Mesenchymal stem cell (in vitro differentiated cells and primary cell): ENCODE results near the gene KIF21A.

Source experiments
- DNase-seq: peaks from one replicate; pipeline ENCODE4 v3.0.0-alpha.2; 2013
- H2AFZ ChIP-seq: one replicate; pipeline ENCODE4 v1.6.1; 2013; ENCODE audit warnings: low read depth, mild to moderate bottlenecking, control low read depth, inconsistent platforms, low read length, moderate library complexity
- H2AK5ac ChIP-seq: 2 replicates; pipeline ENCODE4 v1.6.1; 2013; ENCODE audit warnings: low read length, moderate library complexity, mild to moderate bottlenecking, inconsistent platforms; ENCODE audit not compliant: severe bottlenecking
- H2BK120ac ChIP-seq: one replicate; pipeline ENCODE4 v1.6.1; 2013; ENCODE audit warnings: low read depth, mild to moderate bottlenecking, inconsistent platforms, low read length, moderate library complexity
- H2BK12ac ChIP-seq, 2 experiments: one replicate each; pipeline ENCODE4 v1.6.1; 2013; ENCODE audit warnings: inconsistent platforms in 2 of 2, low read length in 2 of 2, mild to moderate bottlenecking in 2 of 2, moderate library complexity in 2 of 2, control low read depth in 1 of 2
- H2BK15ac ChIP-seq: one replicate; pipeline ENCODE4 v1.6.1; 2013; ENCODE audit warnings: mild to moderate bottlenecking, low read depth, inconsistent platforms; ENCODE audit not compliant: poor library complexity, severe bottlenecking
- H2BK5ac ChIP-seq: 2 replicates; pipeline ENCODE4 v1.6.1; 2013; ENCODE audit warnings: low read depth, mild to moderate bottlenecking, low read length, control low read depth, inconsistent platforms; ENCODE audit not compliant: poor library complexity, severe bottlenecking
- H3K14ac ChIP-seq, 2 experiments: one replicate each; pipeline ENCODE4 v1.6.1; 2013; ENCODE audit warnings: inconsistent platforms in 2 of 2, low read length in 2 of 2, control low read depth in 1 of 2, mild to moderate bottlenecking in 1 of 2, moderate library complexity in 1 of 2
- H3K18ac ChIP-seq, 2 experiments: one replicate each; pipeline ENCODE4 v1.6.1; 2013; ENCODE audit warnings: inconsistent platforms in 2 of 2, low read length in 2 of 2, control low read depth in 1 of 2, low read depth in 1 of 2, mild to moderate bottlenecking in 1 of 2
- H3K23ac ChIP-seq, 2 experiments: one replicate each; pipeline ENCODE4 v1.6.1; 2013; ENCODE audit warnings: inconsistent platforms in 2 of 2, low read length in 2 of 2, mild to moderate bottlenecking in 2 of 2, moderate library complexity in 2 of 2, control low read depth in 1 of 2
- H3K27ac ChIP-seq: 2 replicates; pipeline ENCODE4 v1.5.1; 2013; ENCODE audit warnings: mild to moderate bottlenecking, moderate library complexity, low read length, control low read depth, inconsistent platforms; ENCODE audit not compliant: poor library complexity, severe bottlenecking
- H3K27me3 ChIP-seq, 2 experiments: 2 replicates each; pipeline versions ENCODE4 v1.6.1 to v1.7.0; 2013; ENCODE audit warnings: low read length in 2 of 2, mild to moderate bottlenecking in 2 of 2, moderate library complexity in 2 of 2, control low read depth in 1 of 2, inconsistent platforms in 1 of 2; ENCODE audit not compliant: control insufficient read depth in 1 of 2, insufficient read depth in 1 of 2
- H3K36me3 ChIP-seq, 2 experiments: 2 replicates each; pipeline versions ENCODE4 v1.6.1 to v1.7.0; 2013; ENCODE audit warnings: low read length in 2 of 2, control low read depth in 1 of 2, inconsistent platforms in 1 of 2, low read depth in 1 of 2, mild to moderate bottlenecking in 1 of 2; ENCODE audit not compliant: insufficient read depth in 2 of 2, control insufficient read depth in 1 of 2
- H3K4ac ChIP-seq, 2 experiments: one replicate each; pipeline ENCODE4 v1.6.1; 2013; ENCODE audit warnings: inconsistent platforms in 2 of 2, low read length in 2 of 2, mild to moderate bottlenecking in 2 of 2, moderate library complexity in 2 of 2, control low read depth in 1 of 2, low read depth in 1 of 2
- H3K4me1 ChIP-seq: 2 replicates; pipeline ENCODE4 v1.6.1; 2013; ENCODE audit warnings: low read depth, low read length, control low read depth; ENCODE audit not compliant: control insufficient read depth, insufficient read depth
- H3K4me2 ChIP-seq: 2 replicates; pipeline ENCODE4 v1.6.1; 2013; ENCODE audit warnings: low read length, mild to moderate bottlenecking, inconsistent platforms; ENCODE audit not compliant: poor library complexity, severe bottlenecking
- H3K4me3 ChIP-seq, 2 experiments: 2 replicates each; pipeline versions ENCODE4 v1.5.1 to v1.7.0; 2013; ENCODE audit warnings: low read length in 2 of 2, mild to moderate bottlenecking in 2 of 2, control low read depth in 1 of 2, low read depth in 1 of 2; ENCODE audit not compliant: insufficient read depth in 1 of 2
- H3K79me1 ChIP-seq: replicated peaks from 2 replicates; pipeline ENCODE4 v1.6.1; 2013; ENCODE audit warnings: mild to moderate bottlenecking, control low read depth, low read length, inconsistent platforms; ENCODE audit not compliant: poor library complexity, severe bottlenecking
- H3K9ac ChIP-seq: 2 replicates; pipeline ENCODE4 v1.7.0; 2013; ENCODE audit warnings: mild to moderate bottlenecking, low read length, moderate library complexity
- H3K9me3 ChIP-seq: 2 replicates; pipeline ENCODE4 v1.7.0; 2013; ENCODE audit warnings: mild to moderate bottlenecking, low read length; ENCODE audit not compliant: control insufficient read depth
- H4K8ac ChIP-seq: one replicate; pipeline ENCODE4 v1.6.1; 2013; ENCODE audit warnings: inconsistent platforms, mild to moderate bottlenecking, low read length, moderate library complexity
- H4K91ac ChIP-seq: one replicate; pipeline ENCODE4 v1.6.1; 2013; ENCODE audit warnings: mild to moderate bottlenecking, low read length, inconsistent platforms
- WGBS: methylation state at CpG from one replicate; pipeline ENCODE4 v1.1.7; 2013; ENCODE audit warnings: mixed read lengths; 5-methylcytosine and 5-hydroxymethylcytosine counted together

Gene KIF21A

GRCh38 chr12:39467432-39467870 lies 24.5 kb upstream of the KIF21A start:
- Histone ChIP-seq H3K14ac (no peak overlapping the region), H2BK12ac (no peak overlapping the region), H4K8ac (no peak overlapping the region), H3K4me2 (no peak overlapping the region), H3K23ac (no peak overlapping the region), H3K36me3 (no peaks in the 10 kb centered on the region), H2AFZ (no peak overlapping the region), H3K4ac (no peak overlapping the region), H2BK15ac (no peak overlapping the region), H2AK5ac (no peak overlapping the region), H2BK120ac (no peak overlapping the region), H3K27me3 (no peaks in the 10 kb centered on the region), H3K79me1 (no peaks in the 10 kb centered on the region), H2BK5ac (no peak overlapping the region), H3K27ac (no peak overlapping the region), H4K91ac (no peak overlapping the region), H3K9me3 (no peaks in the 10 kb centered on the region), H3K9ac (no peak overlapping the region), H3K4me1 (no peaks in the 10 kb centered on the region), H3K4me3 (no peak overlapping the region), H3K18ac (no peak overlapping the region)
- DNase-seq, result peak; percentile 36

GRCh38 chr12:39464976-39465695 lies 22.2 kb upstream of the KIF21A start:
- Histone ChIP-seq H2BK12ac (no peak overlapping the region), H2BK15ac (no peak overlapping the region), H3K14ac (no peak overlapping the region), H2AFZ (no peak overlapping the region), H3K4me2 (no peak overlapping the region), H3K4me1 (no peaks in the 10 kb centered on the region), H3K27me3 (no peaks in the 10 kb centered on the region), H2BK5ac (no peak overlapping the region), H3K4ac (no peak overlapping the region), H3K4me3 (no peak overlapping the region), H3K36me3 (no peaks in the 10 kb centered on the region), H2AK5ac (no peak overlapping the region), H3K9me3 (no peaks in the 10 kb centered on the region), H3K79me1 (no peaks in the 10 kb centered on the region), H3K9ac (no peak overlapping the region), H2BK120ac (no peak overlapping the region), H4K91ac (no peak overlapping the region), H3K27ac (no peak overlapping the region), H4K8ac (no peak overlapping the region), H3K18ac (no peak overlapping the region), H3K23ac (no peak overlapping the region)
- DNase-seq, result no peak
- WGBS, result 84% methylated on average over 4 of the region's 5 CpGs

- no peak overlapping the region for H3K4ac ChIP-seq
- H3K18ac ChIP-seq, result no peak overlapping the region
- no peak overlapping the region for H3K4me3 ChIP-seq
- H2AFZ ChIP-seq, result no peak overlapping the region
- H4K91ac ChIP-seq, result no peak overlapping the region
- H2BK12ac ChIP-seq, result no peak overlapping the region
- H3K27me3 ChIP-seq, result no peaks in the 10 kb centered on the region
- H2BK15ac ChIP-seq, result no peak overlapping the region
- H2AK5ac ChIP-seq, result no peak overlapping the region
- peak overlapping the region in 1 of 2 experiments; percentile 41 for H3K14ac ChIP-seq
- no peaks in the 10 kb centered on the region for H3K36me3 ChIP-seq
- H4K8ac ChIP-seq, result no peak overlapping the region
- no peaks in the 10 kb centered on the region for H3K79me1 ChIP-seq
- WGBS, result no CpG with 5 or more reads among the region's 1 CpG
- DNase-seq, result no peak
- H3K27ac ChIP-seq, result no peak overlapping the region
- no peak overlapping the region for H3K4me2 ChIP-seq
- H3K4me1 ChIP-seq, result peaks cover 1% of the 10 kb centered on the region
- H3K23ac ChIP-seq, result no peak overlapping the region
- H3K9ac ChIP-seq, result no peak overlapping the region
- H3K9me3 ChIP-seq, result no peaks in the 10 kb centered on the region
- H2BK120ac ChIP-seq, result no peak overlapping the region
- H2BK5ac ChIP-seq, result no peak overlapping the region
These were observed 18.1 kb upstream of the KIF21A start for GRCh38 chr12:39461059-39461458.

- peaks cover 1% of the 10 kb centered on the region for H3K4me1 ChIP-seq
- H3K9ac ChIP-seq, result no peak overlapping the region
- no peaks in the 10 kb centered on the region for H3K9me3 ChIP-seq
- no peak for DNase-seq
- H3K79me1 ChIP-seq, result no peaks in the 10 kb centered on the region
- no peak overlapping the region for H2BK15ac ChIP-seq
- no peak overlapping the region for H3K4me3 ChIP-seq
- H3K14ac ChIP-seq, result no peak overlapping the region
- H4K91ac ChIP-seq, result no peak overlapping the region
- H2BK120ac ChIP-seq, result no peak overlapping the region
- H2BK5ac ChIP-seq, result no peak overlapping the region
- no peak overlapping the region for H3K18ac ChIP-seq
- 83% methylated on average over 7 of the region's 7 CpGs for WGBS
- no peaks in the 10 kb centered on the region for H3K36me3 ChIP-seq
- H3K4ac ChIP-seq, result no peak overlapping the region
- no peak overlapping the region for H2AK5ac ChIP-seq
- H3K4me2 ChIP-seq, result no peak overlapping the region
- H3K23ac ChIP-seq, result no peak overlapping the region
- H2BK12ac ChIP-seq, result no peak overlapping the region
- H3K27ac ChIP-seq, result no peak overlapping the region
- no peak overlapping the region for H4K8ac ChIP-seq
- no peak overlapping the region for H2AFZ ChIP-seq
- no peaks in the 10 kb centered on the region for H3K27me3 ChIP-seq
These were observed 16.1 kb upstream of the KIF21A start for GRCh38 chr12:39459027-39459434.
